HCT116 (cell line): ENCODE data around the gene MRM3. TPM values are rescaled to one million over a fixed set of nuclear protein-coding genes. Genes with fewer than 3 reads are reported as not detected.

Experiments
- ATAC-seq: fragments of 200-7000 bp; cut with Tn5 transposase; 2 replicates; pipeline ENCODE4 v1.9.1; 2020; ENCODE audit warnings: mild to moderate bottlenecking, moderate library complexity
- BruUV-seq: library from RNA; stranded (reverse); fragments of 400-500 nt; replicated peaks from 2 replicates; lab custom pipeline; 2021; lab: Mats Ljungman, UMichigan
- CTCF ChIA-PET: fragments of 300-600 bp; sonication (Branson Sonifier 250); formaldehyde crosslinking; loops from one replicate; lab custom pipeline; 2021; ENCODE audit warnings: antibody characterized with exemption; lab: Charles Lee
- POLR2A ChIA-PET: fragments of 300-600, 350-600 bp; sonication (Branson Sonifier 250); formaldehyde crosslinking; loops from one replicate; lab custom pipeline; 2021; ENCODE audit warnings: antibody characterized with exemption; lab: Charles Lee
- RAD21 ChIA-PET, 2 experiments: fragments of 300-600 bp; sonication (Branson Sonifier 250); formaldehyde crosslinking; loops; one replicate each; lab custom pipeline; 2023; ENCODE audit warnings: low total read pairs in 2 of 2; ENCODE audit not compliant: uncharacterized antibody in 2 of 2, unreplicated experiment in 2 of 2, low non-redundant PET in 1 of 2; lab: Charles Lee
- DNase-seq: peaks from one replicate; pipeline ENCODE4 v3.0.0-alpha.2; 2010; ENCODE audit warnings: low read depth, low spot score
- H2AFZ ChIP-seq: fragments of 200-600 bp; shearing (Covaris generic), sonication (generic); 2 replicates; pipeline ENCODE4 v1.6.1; 2017; ENCODE audit warnings: low read depth, mixed run types, mixed read lengths, antibody characterized with exemption, low read length; ENCODE audit not compliant: poor library complexity, severe bottlenecking
- H3K27ac ChIP-seq: 2 replicates; pipeline ENCODE4 v1.5.1; 2012; ENCODE audit warnings: low read depth, low read length
- H3K27me3 ChIP-seq: fragments of 200-600 bp; sonication (generic); 2 replicates; pipeline ENCODE4 v1.6.1; 2016; ENCODE audit warnings: mixed run types, low read length, mixed read lengths; ENCODE audit not compliant: insufficient read depth
- H3K36me3 ChIP-seq, 2 experiments: fragments of 200-500 bp in 1 of 2; fragments of 200-600 bp in 1 of 2; sonication (Bioruptor generic) in 1 of 2; sonication (generic) in 1 of 2; 2 replicates each; pipeline versions ENCODE4 v1.5.1 to v1.6.1; 2014 to 2016; ENCODE audit warnings: low read length in 2 of 2, inconsistent platforms in 1 of 2, mixed read lengths in 1 of 2, mixed run types in 1 of 2; ENCODE audit not compliant: insufficient read depth in 2 of 2, control insufficient read depth in 1 of 2
- H3K4me1 ChIP-seq, 2 experiments: fragments of 200-600 bp in 1 of 2; sonication (generic) in 1 of 2; 2 replicates each; pipeline versions ENCODE4 v1.5.1 to v1.6.1; 2012 to 2017; ENCODE audit warnings: low read length in 2 of 2, inconsistent platforms in 1 of 2, mild to moderate bottlenecking in 1 of 2, mixed read lengths in 1 of 2, mixed run types in 1 of 2, moderate library complexity in 1 of 2; ENCODE audit not compliant: insufficient read depth in 2 of 2, control insufficient read depth in 1 of 2
- H3K4me2 ChIP-seq: fragments of 200-600 bp; sonication (generic); 2 replicates; pipeline ENCODE4 v1.6.1; 2017; ENCODE audit warnings: mixed run types, low read length, mixed read lengths
- H3K4me3 ChIP-seq, 2 experiments: fragments of 200-600 bp in 1 of 2; sonication (generic) in 1 of 2; replicated peaks in 1 of 2; 2 replicates each; pipeline ENCODE4 v1.5.1; 2011 to 2016; ENCODE audit warnings: low read length in 2 of 2, control low read depth in 1 of 2, low read depth in 1 of 2, mild to moderate bottlenecking in 1 of 2, mixed read lengths in 1 of 2, mixed run types in 1 of 2
- H3K79me2 ChIP-seq: fragments of 200-600 bp; sonication (generic); 2 replicates; pipeline ENCODE4 v1.6.1; 2017; ENCODE audit warnings: mild to moderate bottlenecking, mixed run types, low read length, moderate library complexity, mixed read lengths; ENCODE audit not compliant: insufficient read depth
- H3K9ac ChIP-seq: fragments of 200-600 bp; sonication (generic); 2 replicates; pipeline ENCODE4 v1.6.1; 2016; ENCODE audit warnings: low read length, mixed read lengths
- H3K9me2 ChIP-seq: fragments of 200-600 bp; sonication (generic), shearing (Covaris generic); 2 replicates; pipeline ENCODE4 v1.6.1; 2017; ENCODE audit warnings: mixed run types, mild to moderate bottlenecking, moderate library complexity; ENCODE audit not compliant: insufficient read depth
- H3K9me3 ChIP-seq, 2 experiments: fragments of 200-500 bp in 1 of 2; fragments of 200-600 bp in 1 of 2; sonication (Bioruptor generic) in 1 of 2; sonication (generic) in 1 of 2; 2 replicates each; pipeline ENCODE4 v1.6.1; 2014 to 2017; ENCODE audit warnings: low read length in 2 of 2, mixed read lengths in 2 of 2, inconsistent platforms in 1 of 2, low read depth in 1 of 2, mild to moderate bottlenecking in 1 of 2, mixed run types in 1 of 2, moderate library complexity in 1 of 2; ENCODE audit not compliant: control insufficient read depth in 1 of 2, insufficient read depth in 1 of 2
- H4K20me1 ChIP-seq: fragments of 200-600 bp; sonication (generic), shearing (Covaris generic); 2 replicates; pipeline ENCODE4 v1.6.1; 2017; ENCODE audit warnings: mixed run types, mild to moderate bottlenecking, moderate library complexity; ENCODE audit not compliant: insufficient read depth
- CBX3 ChIP-seq: IDR thresholded peaks from 2 replicates; pipeline ENCODE4 v1.6.1; 2012; ENCODE audit warnings: low read depth
- EGR1 ChIP-seq: IDR thresholded peaks from 2 replicates; pipeline ENCODE4 v1.6.1; 2012; ENCODE audit warnings: low read depth
- ELF1 ChIP-seq: IDR thresholded peaks from 2 replicates; pipeline ENCODE4 v1.6.1; 2012; ENCODE audit warnings: low read depth, borderline replicate concordance
- EZH2phosphoT487 ChIP-seq: fragments of 200-600 bp; IDR thresholded peaks from 2 replicates; pipeline ENCODE4 v1.6.1; 2018; ENCODE audit warnings: antibody characterized with exemption, borderline replicate concordance
- FOSL1 ChIP-seq: IDR thresholded peaks from 2 replicates; pipeline ENCODE4 v1.6.1; 2012; ENCODE audit warnings: low read depth
- JUND ChIP-seq: IDR thresholded peaks from 2 replicates; pipeline ENCODE4 v1.6.1; 2012
- POLR2A ChIP-seq: IDR thresholded peaks from 2 replicates; pipeline ENCODE4 v1.7.0; 2011; ENCODE audit warnings: borderline replicate concordance; ENCODE audit not compliant: insufficient read depth, insufficient read length; ENCODE audit errors: extremely low read depth
- POLR2AphosphoS5 ChIP-seq: IDR thresholded peaks from 2 replicates; pipeline ENCODE4 v1.6.1; 2011; ENCODE audit warnings: mild to moderate bottlenecking, low read depth, low read length, moderate library complexity
- REST ChIP-seq: IDR thresholded peaks from 2 replicates; pipeline ENCODE4 v1.6.1; 2012; ENCODE audit warnings: low read depth
- SIN3A ChIP-seq: IDR thresholded peaks from 2 replicates; pipeline ENCODE4 v1.6.1; 2012; ENCODE audit warnings: low read depth
- SP1 ChIP-seq: IDR thresholded peaks from 2 replicates; pipeline ENCODE4 v1.6.1; 2012; ENCODE audit warnings: low read depth
- SRF ChIP-seq: IDR thresholded peaks from 2 replicates; pipeline ENCODE4 v1.6.1; 2012; ENCODE audit warnings: low read depth
- TCF7L2 ChIP-seq: IDR thresholded peaks from 2 replicates; pipeline ENCODE4 v1.7.0; 2011; ENCODE audit warnings: borderline replicate concordance, inconsistent platforms; ENCODE audit not compliant: insufficient read depth, insufficient read length; ENCODE audit errors: extremely low read depth
- YY1 ChIP-seq: IDR thresholded peaks from 2 replicates; pipeline ENCODE4 v1.6.1; 2011; ENCODE audit warnings: low read length, low read depth, moderate library complexity, mild to moderate bottlenecking; ENCODE audit not compliant: insufficient replicate concordance; ENCODE audit errors: extremely low read depth
- ZFX ChIP-seq: fragments of 450-650 bp; IDR thresholded peaks from 2 replicates; pipeline ENCODE4 v1.6.1; 2017
- ZNF274 ChIP-seq: fragments of 200-500 bp; sonication (Bioruptor generic); IDR thresholded peaks from 2 replicates; pipeline ENCODE4 v1.6.1; 2014; ENCODE audit warnings: mild to moderate bottlenecking, low read depth, low read length, inconsistent platforms
- intact Hi-C: fragments of 100-400 bp; cut with micrococcal nuclease; formaldehyde crosslinking; loops from 2 replicates; pipeline ENCODE4 v1.10.0; 2022
- total RNA-seq: library from RNA; stranded (reverse); gene quantifications from one replicate; pipeline ENCODE4 v1.2.1, GENCODE V29; 2021; ENCODE audit not compliant: unreplicated experiment
- TF ChIP-seq, protein P1 (sequence below): IDR thresholded peaks from 2 replicates; pipeline ENCODE4 v1.6.1; 2012
- TF ChIP-seq, protein P2 (sequence below): IDR thresholded peaks from 2 replicates; pipeline ENCODE4 v1.6.1; 2012

The MRM3 gene
- total RNA-seq, 1 experiment from 2014 or later, result 32.6 TPM

GRCh38 chr17:788551-788950, 6.4 kb downstream of the MRM3 start (continued):
- TF ChIP-seq ZNF274 (no peak), CBX3 (no peak), POLR2AphosphoS5 (no peak), JUND (no peak), SP1 (no peak), FOSL1 (no peak), REST (no peak), SRF (no peak)
- TF ChIP-seq, protein P1, sequence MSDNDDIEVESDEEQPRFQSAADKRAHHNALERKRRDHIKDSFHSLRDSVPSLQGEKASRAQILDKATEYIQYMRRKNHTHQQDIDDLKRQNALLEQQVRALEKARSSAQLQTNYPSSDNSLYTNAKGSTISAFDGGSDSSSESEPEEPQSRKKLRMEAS, result no peak
- TF ChIP-seq, protein P2, sequence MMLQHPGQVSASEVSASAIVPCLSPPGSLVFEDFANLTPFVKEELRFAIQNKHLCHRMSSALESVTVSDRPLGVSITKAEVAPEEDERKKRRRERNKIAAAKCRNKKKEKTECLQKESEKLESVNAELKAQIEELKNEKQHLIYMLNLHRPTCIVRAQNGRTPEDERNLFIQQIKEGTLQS, result no peak
- TF ChIP-seq, all 23 proteins: peak for 0

GRCh38 chr17:789160-789840, 7.1 kb downstream of the MRM3 start:
- Histone ChIP-seq H3K9me3 (no peaks in the 10 kb centered on the region), H3K9me2 (no peaks in the 10 kb centered on the region), H3K27me3 (no peaks in the 10 kb centered on the region), H3K4me2 (no peak overlapping the region), H3K27ac (no peak overlapping the region), H3K4me3 (no peak overlapping the region), H3K36me3 (peaks cover 11 to 41% of the 10 kb centered on the region in 2 experiments; a peak in 3 of 4 replicates), H3K4me1 (no peaks in the 10 kb centered on the region; a peak in 1 of 4 replicates), H3K79me2 (peaks cover 45% of the 10 kb centered on the region), H2AFZ (no peak overlapping the region), H3K9ac (no peak overlapping the region), H4K20me1 (no peaks in the 10 kb centered on the region)
- intact Hi-C loops, result no loop called here
- BruUV-seq, result no TSS peak
- ATAC-seq (no peak), DNase-seq (no peak)
- ChIA-PET RAD21 (no interaction called here), CTCF (no interaction called here), POLR2A (no interaction called here)
- no peak for TF ChIP-seq YY1
- no peak for TF ChIP-seq POLR2AphosphoS5
- TF ChIP-seq ZFX, result no peak
- TF ChIP-seq SIN3A, result no peak
- TF ChIP-seq TCF7L2, result no peak
- no peak for TF ChIP-seq ZNF274
- TF ChIP-seq, protein P2, result no peak
- no peak for TF ChIP-seq POLR2A
- TF ChIP-seq JUND, result no peak
- no peak for TF ChIP-seq ELF1
- no peak for TF ChIP-seq EZH2phosphoT487
- TF ChIP-seq EGR1, result no peak
- TF ChIP-seq, protein P1, result no peak
- no peak for TF ChIP-seq SRF
- no peak for TF ChIP-seq SP1
